ENCODE results near the gene LYRM9. TPM values are rescaled to one million over a fixed set of nuclear protein-coding genes. Genes with fewer than 3 reads are reported as not detected.
A peak's percentile ranks its signal among the peaks of the same experiment; 100 is the strongest.

LYRM9 gene
- total and polyA plus RNA-seq, 9 of the 15 experiments (the other 6 are each of a cell fraction or from before 2014, with no cell fraction given): 0.98 to 4.7 (median 1.8) TPM

GRCh38 chr17:27892866-27893769 is at the start of gene LYRM9 (continued):
- TF ChIP-seq REST (IDR thresholded peaks at IDR 0.05; ENCODE audit: borderline replicate concordance) (peak; percentile 56; the same call in 1 of the 2 replicates), REST (CRISPR knock-in tag; IDR thresholded peaks at IDR 0.05; ENCODE audit: low read depth) (peak; percentile 36; the same call in 1 of the 2 replicates), MBD2 (IDR thresholded peaks at IDR 0.05; ENCODE audit: borderline replicate concordance, low read depth) (no peak), CTBP1 (IDR thresholded peaks at IDR 0.05; ENCODE audit: borderline replicate concordance) (peak; percentile 81; the same call in 1 of the 2 replicates), NCOA4 (IDR thresholded peaks at IDR 0.05; ENCODE audit: partially characterized antibody) (no peak), ZNF3 (CRISPR knock-in tag; IDR thresholded peaks at IDR 0.05) (no peak), MEF2D (tag; conservative IDR thresholded peaks at IDR 0.05; ENCODE audit: low read depth) (no peak), MTA2 (IDR thresholded peaks at IDR 0.05; ENCODE audit: low read depth) (no peak), FUS (optimal IDR thresholded peaks at IDR 0.05; ENCODE audit: low read depth, low read length) (no peak), ZNF24 (IDR thresholded peaks at IDR 0.05) (no peak), ZNF395 (CRISPR knock-in tag; IDR thresholded peaks at IDR 0.05) (peak; percentile 39; the same call in 1 of the 2 replicates), CREB3 (tag; conservative IDR thresholded peaks at IDR 0.05; ENCODE audit: low read depth) (0 out of 2 replicates have a peak, but pooled peaks have one; percentile 23), ZNF12 (CRISPR knock-in tag; IDR thresholded peaks at IDR 0.05) (no peak), ZNF311 (CRISPR knock-in tag; IDR thresholded peaks at IDR 0.05) (no peak), MYNN (IDR thresholded peaks at IDR 0.05) (no peak), MYNN (CRISPR knock-in tag; IDR thresholded peaks at IDR 0.05) (no peak), CREM (IDR thresholded peaks at IDR 0.05; ENCODE audit: low read depth) (no peak), SRSF9 (IDR thresholded peaks at IDR 0.05; ENCODE audit: borderline replicate concordance, low read depth, low read length) (no peak), NR2C1 (IDR thresholded peaks at IDR 0.05) (no peak), NR2C1 (tag; IDR thresholded peaks at IDR 0.05) (no peak)

All from K562 (cell line).